ENCODE measurements around the gene NUDT17.
A peak's percentile ranks its signal among the peaks of the same experiment; 100 is the strongest.

Gene NUDT17

DNA sequence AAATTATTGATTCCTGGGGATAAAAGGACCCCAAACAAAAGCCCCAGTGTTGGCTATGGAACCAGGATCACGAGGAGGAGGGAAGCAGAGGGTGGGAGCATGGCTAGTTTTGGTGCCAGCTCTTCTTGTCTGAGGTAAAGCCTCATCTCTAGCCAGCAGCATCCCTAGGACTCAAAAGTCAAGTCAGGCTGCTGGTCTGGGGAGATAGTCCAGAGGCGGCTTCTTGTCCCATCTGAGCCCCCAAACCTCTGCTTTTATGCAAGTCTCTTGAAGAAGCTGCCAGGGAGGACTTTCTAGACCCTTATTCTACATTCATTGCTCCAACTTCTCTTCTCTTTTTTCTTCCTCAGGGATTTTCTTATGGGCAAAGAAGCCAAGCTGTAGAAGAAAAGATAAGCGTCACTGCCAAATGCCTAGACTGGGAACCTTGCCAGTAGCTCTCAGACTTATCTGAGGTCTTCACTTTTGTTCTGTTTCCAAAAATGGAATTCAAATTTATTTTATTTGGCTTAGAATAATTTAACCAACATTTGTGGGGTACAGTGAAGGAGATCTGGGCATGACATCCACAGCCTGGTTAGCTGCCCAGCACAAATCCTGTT is 47.2 kb downstream of the NUDT17 start:
- Histone ChIP-seq H3K4me2 (peak overlapping the region in 10 of 11 experiments; percentile 4 to 78 (median 61); a peak in 16 of 22 replicates), H3K4me3 (no peak overlapping the region), H3K4me1 (peaks cover 6 to 16% (median 12%) of the 10 kb centered on the region in 10 experiments; a peak in 19 of 20 replicates), H4K20me1 (no peaks in the 10 kb centered on the region), H3K27ac (peak overlapping the region in 3 of 11 experiments; percentile 11 to 16 (median 12); a peak in 2 of 22 replicates), H3K9ac (peak overlapping the region in 9 of 11 experiments; percentile 20 to 66 (median 47); a peak in 13 of 22 replicates), H3K27me3 (no peaks in the 10 kb centered on the region), H3K9me3 (replicated peaks in 1 of 11) (no peaks in the 10 kb centered on the region), H3K36me3 (no peaks in the 10 kb centered on the region)
- TF ChIP-seq Cebpa-rat (IDR thresholded peaks at IDR 0.05) = no peak

DNA sequence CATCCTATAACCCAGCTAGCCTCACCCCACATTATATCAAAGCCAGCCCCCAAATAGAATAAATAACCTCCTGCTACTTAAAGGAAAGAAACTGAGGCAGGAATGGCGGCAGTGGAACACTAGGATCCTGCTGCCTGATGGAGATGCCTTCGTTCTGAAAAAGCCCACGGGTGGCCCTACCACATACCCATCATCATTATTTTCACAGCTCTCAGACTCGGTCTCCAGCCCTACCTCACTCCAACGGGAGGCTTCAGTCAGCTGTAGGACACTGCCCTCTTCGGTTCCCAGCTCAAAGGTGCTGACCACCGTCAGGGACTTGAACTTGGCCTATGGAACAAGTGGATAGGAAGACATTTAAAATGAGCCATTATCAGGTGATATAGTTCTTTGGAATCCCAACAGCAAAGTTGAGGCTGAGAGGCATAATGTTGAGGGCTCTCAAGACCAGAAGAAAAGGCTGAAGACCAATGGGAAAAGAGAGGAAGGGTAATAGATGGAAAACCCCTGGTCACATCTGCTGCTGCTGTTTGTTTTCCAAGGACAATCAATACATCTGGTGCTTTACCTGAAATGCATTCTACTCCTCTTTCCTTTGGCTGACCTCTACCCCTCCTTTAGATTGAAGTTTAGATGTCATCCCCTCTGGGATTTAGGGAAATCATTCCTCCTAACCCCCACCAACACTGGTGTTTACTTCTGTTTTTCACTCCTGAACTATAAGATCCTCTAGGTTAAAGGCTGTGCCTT is 48.1 kb downstream of the NUDT17 start:
- no peaks in the 10 kb centered on the region for H3K36me3 ChIP-seq
- no peaks in the 10 kb centered on the region for H3K9me3 ChIP-seq (replicated peaks in 1 of 11)
- no peak overlapping the region for H3K4me2 ChIP-seq
- H4K20me1 ChIP-seq = no peaks in the 10 kb centered on the region
- TF ChIP-seq Cebpa-rat (IDR thresholded peaks at IDR 0.05) = no peak
- no peaks in the 10 kb centered on the region for H3K27me3 ChIP-seq
- H3K27ac ChIP-seq = no peak overlapping the region
- no peak overlapping the region for H3K9ac ChIP-seq
- peaks cover 6 to 16% (median 12%) of the 10 kb centered on the region in 10 experiments; a peak in 19 of 20 replicates for H3K4me1 ChIP-seq
- no peak overlapping the region for H3K4me3 ChIP-seq

DNA sequence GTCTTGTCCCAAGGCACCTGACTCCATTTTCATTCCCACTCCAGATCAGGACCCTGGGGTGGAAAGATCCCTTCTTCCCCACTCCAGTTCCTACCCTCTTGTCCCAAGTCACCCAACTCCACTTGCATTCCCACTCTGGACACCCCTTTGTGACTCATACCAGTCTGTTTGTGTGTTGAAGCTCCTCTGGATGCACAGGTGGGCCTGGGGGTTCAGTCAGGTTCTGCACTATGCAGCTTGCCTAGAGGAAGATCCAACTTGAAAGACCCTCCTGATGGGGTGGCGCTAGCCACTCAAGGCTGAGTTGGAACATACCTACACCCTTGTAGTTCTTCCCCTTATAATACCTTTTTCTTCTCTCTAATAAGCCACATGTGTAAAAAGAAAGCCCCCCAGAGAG is 50.0 kb downstream of the NUDT17 start:
- H3K27ac ChIP-seq = no peak overlapping the region
- H3K4me3 ChIP-seq = no peak overlapping the region
- H3K36me3 ChIP-seq = no peaks in the 10 kb centered on the region
- peaks cover 6 to 16% (median 12%) of the 10 kb centered on the region in 10 experiments; a peak in 19 of 20 replicates for H3K4me1 ChIP-seq
- no peaks in the 10 kb centered on the region for H3K27me3 ChIP-seq
- no peak overlapping the region for H3K9ac ChIP-seq
- no peak for TF ChIP-seq Cebpa-rat (IDR thresholded peaks at IDR 0.05)
- H4K20me1 ChIP-seq = no peaks in the 10 kb centered on the region
- H3K9me3 ChIP-seq (replicated peaks in 1 of 11) = no peaks in the 10 kb centered on the region
- no peak overlapping the region for H3K4me2 ChIP-seq

DNA sequence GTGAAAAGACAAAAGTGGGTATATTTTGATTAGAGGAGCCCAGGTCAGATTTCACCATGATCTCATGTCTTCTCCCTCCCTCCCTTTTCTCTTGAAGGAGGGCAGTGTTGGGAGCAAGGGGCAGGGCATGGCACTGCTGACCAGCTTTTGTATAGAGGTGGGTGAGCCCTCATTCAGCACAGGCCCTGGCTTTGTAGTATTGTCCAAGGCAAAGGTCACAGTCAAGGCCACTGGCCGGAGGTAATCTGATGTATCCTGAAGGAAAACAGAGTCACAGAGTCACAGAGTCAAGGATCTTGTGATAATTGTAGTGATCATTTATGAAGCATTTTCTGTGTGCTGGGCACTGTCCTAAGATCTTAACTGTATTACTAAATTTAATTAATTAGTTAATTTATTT is 52.5 kb downstream of the NUDT17 start:
- Histone ChIP-seq H4K20me1 (no peaks in the 10 kb centered on the region), H3K9me3 (replicated peaks in 1 of 11) (no peaks in the 10 kb centered on the region), H3K4me2 (no peak overlapping the region), H3K4me1 (no peaks in the 10 kb centered on the region; a peak in 2 of 20 replicates), H3K36me3 (no peaks in the 10 kb centered on the region), H3K9ac (no peak overlapping the region), H3K4me3 (no peak overlapping the region), H3K27ac (no peak overlapping the region), H3K27me3 (no peaks in the 10 kb centered on the region)
- no peak for TF ChIP-seq Cebpa-rat (IDR thresholded peaks at IDR 0.05)

All from BLaER1 treated with 17β-estradiol and CSF1 and Interleukin-3, amounts not matched to agents 10 nM and 100 nM (cell line).